ENCODE measurements around the gene FBXO46.
A peak's percentile ranks its signal among the peaks of the same experiment; 100 is the strongest.

Gene FBXO46

DNA sequence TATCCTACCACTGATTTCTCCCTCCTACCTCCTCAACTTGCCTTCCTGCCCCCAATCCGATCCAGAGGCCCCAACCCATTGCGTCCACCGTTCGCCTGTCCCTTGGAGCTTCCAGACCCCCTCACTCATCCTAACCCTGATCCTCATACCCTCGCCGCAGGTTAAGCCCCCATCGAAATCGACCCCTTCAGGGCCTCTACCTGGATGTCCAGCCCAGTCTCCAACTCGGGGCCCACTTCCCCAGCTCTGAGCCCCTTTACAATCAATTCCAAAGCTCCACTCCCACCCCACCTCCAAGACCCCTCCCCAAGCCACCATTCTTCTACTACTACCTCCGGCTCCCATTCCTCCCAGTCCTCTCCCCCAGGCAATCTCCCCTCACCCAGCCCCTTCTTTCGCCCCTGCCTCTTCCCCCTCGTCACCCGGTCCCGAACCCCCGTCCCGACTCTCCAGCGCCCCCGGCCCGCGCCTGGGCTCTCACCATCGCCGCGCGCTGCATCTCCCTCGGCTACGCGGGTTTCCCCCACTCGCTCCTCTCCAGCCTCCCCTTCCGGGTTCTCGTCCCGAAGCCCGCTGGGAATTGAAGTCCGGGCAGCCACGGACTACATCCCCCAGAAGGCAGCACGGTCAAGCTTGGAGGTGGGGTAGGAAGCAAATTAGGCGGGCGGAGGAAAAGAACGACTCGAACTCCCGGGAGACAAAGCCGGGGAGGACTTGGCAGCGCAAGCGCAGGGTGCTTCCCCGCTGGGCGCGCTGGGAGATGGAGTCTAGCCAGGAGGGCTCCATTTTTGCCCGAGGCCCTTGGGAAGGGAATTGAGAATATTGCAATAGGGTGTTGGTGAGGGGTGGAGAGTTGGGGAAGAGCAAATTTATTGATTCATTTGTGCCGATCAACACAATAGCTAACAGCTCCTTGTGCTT lies at the start of gene FBXO46:
Gene FBXO46, minus strand, starts transcription at position 529 of the 921 bp plus-strand sequence. CDS start 17,401 bp downstream, outside the sequence.
- TF ChIP-seq EGR1 (IDR thresholded peaks at IDR 0.05) (no peak), USF1 (IDR thresholded peaks at IDR 0.05) (peak; percentile 19; the same call in 1 of the 2 replicates), CREB1 (IDR thresholded peaks at IDR 0.05; ENCODE audit: low read depth) (0 out of 2 replicates have a peak, but pooled peaks have one; percentile 28), CEBPB (IDR thresholded peaks at IDR 0.05) (no peak), RAD21 (IDR thresholded peaks at IDR 0.05; ENCODE audit: low read depth) (no peak), TCF12 (IDR thresholded peaks at IDR 0.05; ENCODE audit: low read depth) (peak; percentile 57; the same call in 1 of the 2 replicates), NFIC (IDR thresholded peaks at IDR 0.05) (peak; percentile 72), FOXM1 (IDR thresholded peaks at IDR 0.05; ENCODE audit: borderline replicate concordance, low read depth) (no peak), TAF1 (IDR thresholded peaks at IDR 0.05; ENCODE audit: low read depth) (peak; percentile 66), ZBTB7A (IDR thresholded peaks at IDR 0.05; ENCODE audit: low read depth) (0 out of 2 replicates have a peak, but pooled peaks have one; percentile 60), TEAD4 (IDR thresholded peaks at IDR 0.05) (no peak), YY1 (IDR thresholded peaks at IDR 0.05; ENCODE audit: low read depth) (peak; percentile 89), EP300 (IDR thresholded peaks at IDR 0.05; ENCODE audit: borderline replicate concordance) (0 out of 2 replicates have a peak, but pooled peaks have one; percentile 11)
- TF ChIP-seq, protein P1, sequence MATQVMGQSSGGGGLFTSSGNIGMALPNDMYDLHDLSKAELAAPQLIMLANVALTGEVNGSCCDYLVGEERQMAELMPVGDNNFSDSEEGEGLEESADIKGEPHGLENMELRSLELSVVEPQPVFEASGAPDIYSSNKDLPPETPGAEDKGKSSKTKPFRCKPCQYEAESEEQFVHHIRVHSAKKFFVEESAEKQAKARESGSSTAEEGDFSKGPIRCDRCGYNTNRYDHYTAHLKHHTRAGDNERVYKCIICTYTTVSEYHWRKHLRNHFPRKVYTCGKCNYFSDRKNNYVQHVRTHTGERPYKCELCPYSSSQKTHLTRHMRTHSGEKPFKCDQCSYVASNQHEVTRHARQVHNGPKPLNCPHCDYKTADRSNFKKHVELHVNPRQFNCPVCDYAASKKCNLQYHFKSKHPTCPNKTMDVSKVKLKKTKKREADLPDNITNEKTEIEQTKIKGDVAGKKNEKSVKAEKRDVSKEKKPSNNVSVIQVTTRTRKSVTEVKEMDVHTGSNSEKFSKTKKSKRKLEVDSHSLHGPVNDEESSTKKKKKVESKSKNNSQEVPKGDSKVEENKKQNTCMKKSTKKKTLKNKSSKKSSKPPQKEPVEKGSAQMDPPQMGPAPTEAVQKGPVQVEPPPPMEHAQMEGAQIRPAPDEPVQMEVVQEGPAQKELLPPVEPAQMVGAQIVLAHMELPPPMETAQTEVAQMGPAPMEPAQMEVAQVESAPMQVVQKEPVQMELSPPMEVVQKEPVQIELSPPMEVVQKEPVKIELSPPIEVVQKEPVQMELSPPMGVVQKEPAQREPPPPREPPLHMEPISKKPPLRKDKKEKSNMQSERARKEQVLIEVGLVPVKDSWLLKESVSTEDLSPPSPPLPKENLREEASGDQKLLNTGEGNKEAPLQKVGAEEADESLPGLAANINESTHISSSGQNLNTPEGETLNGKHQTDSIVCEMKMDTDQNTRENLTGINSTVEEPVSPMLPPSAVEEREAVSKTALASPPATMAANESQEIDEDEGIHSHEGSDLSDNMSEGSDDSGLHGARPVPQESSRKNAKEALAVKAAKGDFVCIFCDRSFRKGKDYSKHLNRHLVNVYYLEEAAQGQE (IDR thresholded peaks at IDR 0.05; ENCODE audit: low read depth): no peak
- TF ChIP-seq, protein P2, sequence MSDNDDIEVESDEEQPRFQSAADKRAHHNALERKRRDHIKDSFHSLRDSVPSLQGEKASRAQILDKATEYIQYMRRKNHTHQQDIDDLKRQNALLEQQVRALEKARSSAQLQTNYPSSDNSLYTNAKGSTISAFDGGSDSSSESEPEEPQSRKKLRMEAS (IDR thresholded peaks at IDR 0.05): peak; percentile 30; the same call in 1 of the 2 replicates

DNA sequence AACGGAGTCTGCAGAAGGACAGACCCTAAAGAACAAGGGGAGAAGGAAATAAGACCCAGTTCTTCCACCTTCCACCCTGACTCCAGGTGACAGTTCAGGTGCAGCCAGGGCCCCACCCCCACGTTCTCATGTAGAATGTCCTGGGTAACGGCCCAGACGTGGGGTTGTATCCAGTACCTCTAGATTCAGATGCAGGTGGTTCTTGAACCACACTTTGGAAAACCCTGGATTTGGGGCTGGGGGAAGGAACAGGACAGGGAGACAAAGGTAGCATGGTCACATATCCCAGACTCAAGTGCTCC lies 49.4 kb upstream of the FBXO46 start:
- TF ChIP-seq USF1 (IDR thresholded peaks at IDR 0.05): no peak
- TF ChIP-seq TEAD4 (IDR thresholded peaks at IDR 0.05): no peak
- TF ChIP-seq EP300 (IDR thresholded peaks at IDR 0.05; ENCODE audit: borderline replicate concordance): no peak
- no peak for TF ChIP-seq TCF12 (IDR thresholded peaks at IDR 0.05; ENCODE audit: low read depth)
- TF ChIP-seq, protein P1 (IDR thresholded peaks at IDR 0.05; ENCODE audit: low read depth): no peak
- TF ChIP-seq ZBTB7A (IDR thresholded peaks at IDR 0.05; ENCODE audit: low read depth): no peak
- no peak for TF ChIP-seq EGR1 (IDR thresholded peaks at IDR 0.05)

- TF ChIP-seq, protein P1 (IDR thresholded peaks at IDR 0.05; ENCODE audit: low read depth): no peak
- TF ChIP-seq RAD21 (IDR thresholded peaks at IDR 0.05; ENCODE audit: low read depth) (peak; percentile 52; the same call in 1 of the 2 replicates), CEBPB (IDR thresholded peaks at IDR 0.05) (no peak), YY1 (IDR thresholded peaks at IDR 0.05; ENCODE audit: low read depth) (no peak), TCF12 (IDR thresholded peaks at IDR 0.05; ENCODE audit: low read depth) (no peak), USF1 (IDR thresholded peaks at IDR 0.05) (no peak), ZBTB7A (IDR thresholded peaks at IDR 0.05; ENCODE audit: low read depth) (peak; percentile 99)
- TF ChIP-seq, protein P2 (IDR thresholded peaks at IDR 0.05): peak; percentile 22
Measured at GRCh38 chr19:45779231-45780145, 48.8 kb upstream of the FBXO46 start.

All from Ishikawa (cell line).